Activated CD4-positive, alpha-beta T cell treated with anti-CD3 and anti-CD28 coated beads, Interleukin-2, amount 10 ng/mL, durations not matched to agents 24 days and 14 days (primary cell): ENCODE measurements around the gene RAB40AL. TPM values are rescaled to one million over a fixed set of nuclear protein-coding genes. Genes with fewer than 3 reads are reported as not detected.
"Not testable (repeated sequence)": the region's sequence is repeated elsewhere in the genome, so short reads cannot be mapped to it uniquely, and the experiment has no call there.

ENCODE experiments used
- DNase-seq: peaks from one replicate; pipeline ENCODE4 v3.0.0; 2022
- H3K27ac Mint-ChIP-seq: one replicate; pipeline ENCODE4 v1.8.0; 2022; ENCODE audit warnings: mild to moderate bottlenecking, mixed read lengths
- H3K27me3 Mint-ChIP-seq: one replicate; pipeline ENCODE4 v1.8.0; 2022; ENCODE audit warnings: mixed read lengths
- H3K36me3 Mint-ChIP-seq: one replicate; pipeline ENCODE4 v1.8.0; 2022; ENCODE audit warnings: low read depth, mild to moderate bottlenecking, mixed read lengths
- H3K4me1 Mint-ChIP-seq: one replicate; pipeline ENCODE4 v1.8.0; 2021; ENCODE audit warnings: mixed read lengths
- H3K4me3 Mint-ChIP-seq: one replicate; pipeline ENCODE4 v1.8.0; 2022; ENCODE audit warnings: mild to moderate bottlenecking, moderate library complexity, mixed read lengths
- H3K9me3 Mint-ChIP-seq: one replicate; pipeline ENCODE4 v1.8.0; 2021; ENCODE audit warnings: mixed read lengths
- intact Hi-C: fragments of 100-400 bp; cut with micrococcal nuclease; formaldehyde crosslinking; loops from one replicate; pipeline ENCODE4 v1.15.1; 2023
- total RNA-seq: library from RNA; stranded (reverse); gene quantifications from 2 replicates; pipeline ENCODE4 v1.2.3, GENCODE V29; 2022

The RAB40AL gene, protein sequence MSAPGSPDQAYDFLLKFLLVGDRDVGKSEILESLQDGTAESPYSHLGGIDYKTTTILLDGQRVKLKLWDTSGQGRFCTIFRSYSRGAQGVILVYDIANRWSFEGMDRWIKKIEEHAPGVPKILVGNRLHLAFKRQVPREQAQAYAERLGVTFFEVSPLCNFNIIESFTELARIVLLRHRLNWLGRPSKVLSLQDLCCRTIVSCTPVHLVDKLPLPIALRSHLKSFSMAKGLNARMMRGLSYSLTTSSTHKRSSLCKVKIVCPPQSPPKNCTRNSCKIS
- 0.26 and 0.68 TPM in 2 replicates for total RNA-seq

DNA sequence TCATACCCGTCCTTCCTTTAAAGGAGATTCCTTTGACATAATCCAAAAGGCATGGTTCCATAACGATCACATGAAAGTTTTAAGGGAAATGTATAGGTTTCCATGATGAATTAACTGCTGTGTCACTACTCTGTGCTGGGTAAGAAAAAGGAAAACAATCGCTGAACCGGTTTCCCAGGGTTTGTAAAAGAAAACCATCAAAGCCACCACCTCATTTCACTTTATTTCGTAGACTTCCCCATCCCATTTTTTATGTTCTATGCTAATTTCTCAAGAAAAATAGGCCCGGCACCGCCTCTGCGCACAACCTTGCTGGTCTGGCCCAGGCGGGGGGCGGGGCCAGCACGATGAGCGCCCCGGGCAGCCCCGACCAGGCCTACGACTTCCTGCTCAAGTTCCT, at the start of gene RAB40AL:
Gene RAB40AL (plus strand): TSS at position 301 of the 400 bp plus-strand sequence. CDS start 47 bp downstream, at position 348.
- H3K4me3 Mint-ChIP-seq, H3K27me3 Mint-ChIP-seq, H3K36me3 Mint-ChIP-seq, intact Hi-C loops, H3K27ac Mint-ChIP-seq, H3K9me3 Mint-ChIP-seq, H3K4me1 Mint-ChIP-seq, DNase-seq: not testable (repeated sequence)

DNA sequence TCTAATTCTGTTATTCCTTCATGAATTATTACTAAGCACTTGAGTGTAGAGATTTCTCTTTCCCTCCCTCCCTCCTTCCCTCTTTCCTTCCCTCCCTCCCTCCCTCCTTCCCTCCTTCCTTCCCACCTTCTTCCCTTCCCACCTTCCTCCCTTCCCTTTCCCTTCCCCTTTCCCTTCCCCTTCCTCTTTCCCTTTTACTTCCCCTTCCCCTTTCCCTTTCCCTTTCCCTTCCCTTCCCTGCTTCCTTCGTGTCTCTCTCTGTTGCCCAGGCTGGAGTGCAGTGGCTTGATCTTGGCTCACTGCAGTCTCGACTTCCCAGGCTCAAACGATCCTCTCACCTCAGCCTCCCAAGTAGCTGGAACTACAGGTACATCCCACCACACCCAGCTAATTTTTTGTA, 49.4 kb upstream of the RAB40AL start:
- Mint-ChIP-seq H3K36me3 (no peaks in the 10 kb centered on the region), H3K9me3 (no peaks in the 10 kb centered on the region), H3K4me3 (no peak overlapping the region), H3K27ac (no peak overlapping the region), H3K4me1 (no peaks in the 10 kb centered on the region), H3K27me3 (no peaks in the 10 kb centered on the region)
- no peak for DNase-seq
- intact Hi-C loops, result no loop called here

DNA sequence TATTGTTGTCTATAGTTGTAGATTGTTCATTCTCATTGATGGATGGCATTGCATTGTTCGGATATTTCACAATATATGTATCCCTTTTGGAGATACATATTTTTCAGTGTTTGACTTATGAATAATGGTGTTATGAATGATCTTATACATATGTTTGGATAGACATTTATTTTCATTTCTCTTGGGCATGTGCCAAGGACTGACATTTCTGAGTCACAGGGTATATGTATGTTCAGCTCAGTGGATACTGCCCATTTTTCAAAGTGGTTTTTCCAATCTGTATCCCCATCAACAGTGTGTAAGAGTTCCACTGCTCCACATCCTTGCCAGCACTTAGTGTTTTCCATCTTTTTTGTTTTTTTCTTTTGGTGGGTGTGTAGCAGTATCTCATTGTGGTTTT, 45.0 kb upstream of the RAB40AL start:
- H3K9me3 Mint-ChIP-seq, result no peaks in the 10 kb centered on the region
- no peak overlapping the region for H3K4me3 Mint-ChIP-seq
- H3K4me1 Mint-ChIP-seq, result no peaks in the 10 kb centered on the region
- no peaks in the 10 kb centered on the region for H3K36me3 Mint-ChIP-seq
- intact Hi-C loops, result no loop called here
- no peak overlapping the region for H3K27ac Mint-ChIP-seq
- no peaks in the 10 kb centered on the region for H3K27me3 Mint-ChIP-seq
- DNase-seq, result no peak

DNA sequence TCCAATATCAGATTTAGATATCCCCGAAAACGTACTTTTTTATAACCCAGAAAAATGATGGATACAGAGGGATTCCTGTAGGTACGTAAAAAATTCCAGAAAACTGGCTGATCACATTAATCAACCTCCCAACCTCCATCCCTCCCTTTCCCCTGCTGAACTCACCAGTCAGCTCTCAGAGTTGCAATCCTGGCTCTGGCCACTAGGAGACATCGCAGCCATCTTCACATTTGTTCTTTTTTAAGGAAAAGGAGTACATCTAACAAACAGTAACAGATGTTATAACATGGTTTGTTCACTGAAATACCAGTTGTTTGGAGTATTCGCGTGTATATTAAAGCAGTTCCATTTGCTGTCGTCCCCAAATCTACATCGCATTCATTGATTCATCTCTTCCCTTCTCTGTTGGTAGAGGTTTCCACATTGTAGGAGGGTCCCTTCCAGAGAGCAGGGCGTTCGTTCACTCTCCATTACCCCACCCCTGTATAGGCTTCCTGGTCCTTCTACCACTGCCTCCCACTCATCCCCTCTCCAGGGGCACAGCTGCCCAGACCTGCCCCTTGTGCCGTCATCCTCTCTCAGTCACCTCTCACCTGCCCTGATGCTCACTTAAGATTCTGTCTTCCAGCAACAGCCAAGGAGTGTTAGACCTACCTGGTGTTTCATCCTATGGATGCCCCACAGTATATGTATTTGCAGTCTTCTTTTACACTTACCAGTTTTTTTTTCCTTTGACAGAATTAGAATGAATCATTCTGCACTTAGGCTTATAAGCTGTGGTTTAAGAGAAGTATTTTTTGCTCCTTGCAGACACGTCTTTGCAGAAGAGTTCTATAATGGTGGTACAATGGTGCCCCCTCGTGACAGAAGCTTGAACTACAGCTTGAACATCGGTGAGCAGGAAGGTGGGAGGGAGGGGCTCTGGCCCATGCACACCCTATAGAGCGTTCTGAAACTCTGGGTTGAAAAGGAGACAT, 36.8 kb upstream of the RAB40AL start:
- Mint-ChIP-seq H3K36me3 (peaks cover 2% of the 10 kb centered on the region), H3K27ac (no peak overlapping the region), H3K9me3 (no peaks in the 10 kb centered on the region), H3K27me3 (no peaks in the 10 kb centered on the region), H3K4me3 (peak overlapping the region; percentile 15), H3K4me1 (peaks cover 3% of the 10 kb centered on the region)
- peak; percentile 89 for DNase-seq
- intact Hi-C loops, result loop anchor here (5.0 kb wide), 1 partner anchor 38 kb away; no protein-coding TSS in a partner anchor

DNA sequence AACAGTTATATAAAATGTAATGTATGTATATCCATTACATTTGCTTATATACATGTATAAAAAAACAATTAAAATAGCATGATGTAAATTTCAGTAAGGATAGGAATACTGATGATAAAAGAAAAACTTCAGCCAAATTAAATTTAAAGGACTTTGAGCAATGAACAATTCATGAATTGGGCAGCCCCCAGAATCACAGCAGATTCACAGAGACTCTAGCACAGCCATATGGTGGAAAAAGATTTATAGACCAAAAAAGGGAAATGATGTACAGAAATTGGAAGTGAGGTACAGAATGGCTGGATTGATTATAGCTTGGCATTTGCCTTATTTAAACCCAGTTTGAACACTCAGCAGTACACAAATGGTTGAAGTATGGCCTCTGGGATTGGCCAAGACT, 34.7 kb upstream of the RAB40AL start:
- H3K4me1 Mint-ChIP-seq, result peaks cover 3% of the 10 kb centered on the region
- no peak overlapping the region for H3K4me3 Mint-ChIP-seq
- H3K27ac Mint-ChIP-seq, result no peak overlapping the region
- H3K27me3 Mint-ChIP-seq, result no peaks in the 10 kb centered on the region
- intact Hi-C loops, result loop anchor here (5.0 kb wide), 1 partner anchor 40 kb away; no protein-coding TSS in a partner anchor
- DNase-seq, result no peak
- peaks cover 2% of the 10 kb centered on the region for H3K36me3 Mint-ChIP-seq
- no peaks in the 10 kb centered on the region for H3K9me3 Mint-ChIP-seq

DNA sequence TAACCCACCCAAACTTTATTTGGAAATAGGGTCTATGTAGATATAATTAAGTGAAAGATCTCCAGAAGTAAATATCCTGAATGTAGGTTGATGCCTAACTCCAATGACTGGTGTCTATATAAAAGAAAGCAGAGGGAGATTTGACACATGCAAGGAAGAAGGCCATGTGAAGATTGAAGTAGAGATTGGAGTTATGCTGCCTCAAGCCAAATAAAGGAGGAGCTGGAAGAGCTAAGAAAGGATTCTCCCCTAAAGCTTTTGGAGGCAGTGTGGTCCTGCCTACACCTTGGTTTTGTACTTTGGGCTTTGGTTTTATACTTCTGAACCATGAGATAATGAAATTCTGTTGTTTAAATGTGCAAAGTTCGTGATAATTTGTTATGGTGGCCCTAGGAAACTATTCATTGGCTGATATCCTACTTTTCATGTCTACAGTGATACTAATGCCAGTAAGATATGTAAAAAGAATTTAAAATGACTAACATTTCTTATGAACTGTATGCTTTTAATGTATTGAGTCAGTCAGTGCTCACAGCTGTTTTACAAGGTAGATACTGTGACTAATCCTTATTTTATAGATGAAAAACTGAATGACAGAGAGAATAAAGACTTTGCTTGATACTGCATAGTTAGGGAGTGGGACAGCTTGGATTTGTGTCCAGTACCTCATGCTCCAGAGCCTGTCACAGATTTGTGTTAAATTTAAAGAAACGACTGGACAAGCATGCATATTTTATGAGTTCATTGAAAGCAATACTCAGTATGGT, 5.9 kb upstream of the RAB40AL start:
- no peaks in the 10 kb centered on the region for H3K36me3 Mint-ChIP-seq
- no peak for DNase-seq
- intact Hi-C loops, result no loop called here
- no peaks in the 10 kb centered on the region for H3K4me1 Mint-ChIP-seq
- H3K27ac Mint-ChIP-seq, result no peak overlapping the region
- H3K4me3 Mint-ChIP-seq, result no peak overlapping the region
- H3K9me3 Mint-ChIP-seq, result no peaks in the 10 kb centered on the region
- H3K27me3 Mint-ChIP-seq, result no peaks in the 10 kb centered on the region

DNA sequence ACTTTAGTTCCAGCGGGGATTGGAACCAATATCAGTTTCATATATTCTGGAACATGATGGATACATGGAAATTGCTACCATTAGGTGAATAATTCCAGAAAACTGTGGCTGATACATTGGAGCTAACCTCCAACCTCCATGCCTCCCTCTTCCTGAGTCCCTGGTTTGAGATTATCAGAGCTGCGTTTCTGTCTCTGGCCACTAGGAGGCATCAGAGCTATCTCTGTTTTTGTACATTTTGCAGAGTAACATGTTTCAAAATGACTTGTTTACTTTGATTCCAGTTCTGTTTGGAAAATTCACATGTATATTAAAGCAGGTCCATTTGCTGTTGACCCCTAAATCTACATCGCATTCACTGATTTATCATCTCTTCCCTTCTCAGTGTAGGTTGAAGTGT, 2.4 kb upstream of the RAB40AL start:
- Mint-ChIP-seq H3K27ac (no peak overlapping the region), H3K36me3 (no peaks in the 10 kb centered on the region), H3K4me1 (no peaks in the 10 kb centered on the region), H3K4me3 (no peak overlapping the region), H3K9me3 (no peaks in the 10 kb centered on the region), H3K27me3 (no peaks in the 10 kb centered on the region)
- DNase-seq, result peak; percentile 69
- intact Hi-C loops, result loop anchor here (1.0 kb wide), 1 partner anchor 17 kb away; no protein-coding TSS in a partner anchor

DNA sequence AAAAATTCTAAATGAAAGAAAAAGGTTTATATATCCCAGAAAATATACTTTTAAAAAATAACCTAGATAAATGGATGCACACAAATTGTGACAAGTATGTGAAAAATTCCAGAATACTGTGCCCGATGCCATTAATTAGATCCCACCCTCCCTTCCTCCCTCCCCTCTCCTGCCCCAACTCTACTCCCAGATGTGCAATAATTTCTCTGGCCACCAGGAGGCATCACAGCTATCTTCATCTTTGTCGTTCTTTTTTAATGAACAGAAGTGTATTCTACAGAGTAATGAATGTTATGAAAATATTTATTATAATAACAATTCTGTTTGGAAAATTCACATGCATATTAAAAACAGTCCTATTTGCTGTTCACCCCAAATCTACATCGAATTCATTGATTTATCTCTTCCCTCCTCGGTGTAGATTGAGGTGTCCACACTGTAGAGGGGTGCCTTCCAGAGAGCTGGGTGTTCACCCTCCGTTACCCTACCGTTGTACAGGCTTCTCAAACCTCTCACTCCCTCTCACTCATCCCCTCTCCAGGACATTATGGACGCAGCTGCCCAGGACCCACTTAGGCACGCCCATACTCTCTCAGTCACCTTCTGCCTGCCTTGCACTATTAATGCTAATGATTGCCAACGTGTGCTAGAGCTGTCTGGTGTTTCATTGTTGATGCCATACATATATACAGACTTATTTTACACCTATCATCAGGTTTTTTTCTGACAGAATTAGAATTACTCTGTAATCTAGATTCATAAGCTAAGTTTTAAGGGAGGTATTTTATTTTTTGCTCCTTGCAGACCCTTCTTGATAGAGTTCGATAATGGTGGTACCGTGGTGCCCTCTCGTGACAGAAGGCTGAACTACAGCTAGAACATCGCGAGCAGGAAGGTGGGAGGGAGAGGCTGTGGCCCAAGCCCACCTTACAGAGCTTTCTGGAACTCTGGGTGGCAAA, 14.1 kb downstream of the RAB40AL start:
- no peak overlapping the region for H3K27ac Mint-ChIP-seq
- no peaks in the 10 kb centered on the region for H3K9me3 Mint-ChIP-seq
- DNase-seq, result peak; percentile 82
- H3K36me3 Mint-ChIP-seq, result no peaks in the 10 kb centered on the region
- H3K4me3 Mint-ChIP-seq, result peak overlapping the region; percentile 3
- H3K27me3 Mint-ChIP-seq, result no peaks in the 10 kb centered on the region
- H3K4me1 Mint-ChIP-seq, result no peaks in the 10 kb centered on the region
- intact Hi-C loops, result loop anchor here (1.0 to 5.0 kb wide), 4 partner anchors 17 to 514 kb away; no protein-coding TSS in a partner anchor

DNA sequence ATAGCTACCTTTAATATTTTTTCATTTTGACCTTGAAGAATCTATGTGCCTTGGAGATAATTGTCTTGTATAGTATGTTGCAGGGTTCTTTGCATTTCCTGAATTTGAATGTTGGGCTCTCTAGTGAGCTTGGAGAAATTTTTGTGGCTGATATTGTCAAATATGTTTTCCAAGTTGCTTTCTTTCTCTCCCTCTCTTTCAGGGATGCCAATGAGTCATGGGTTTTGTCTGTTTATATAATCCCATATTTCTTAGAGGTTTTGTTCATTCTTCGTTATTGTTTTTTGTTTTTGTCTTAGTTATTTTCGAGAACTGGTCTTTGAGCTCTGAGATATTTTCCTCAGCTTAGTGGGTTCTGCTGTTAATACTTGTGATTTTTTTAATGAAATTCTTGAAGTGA, 20.7 kb downstream of the RAB40AL start:
- Mint-ChIP-seq H3K9me3 (no peaks in the 10 kb centered on the region), H3K27ac (no peak overlapping the region), H3K4me3 (no peak overlapping the region), H3K36me3 (no peaks in the 10 kb centered on the region), H3K27me3 (no peaks in the 10 kb centered on the region), H3K4me1 (no peaks in the 10 kb centered on the region)
- intact Hi-C loops, result no loop called here
- DNase-seq, result no peak

DNA sequence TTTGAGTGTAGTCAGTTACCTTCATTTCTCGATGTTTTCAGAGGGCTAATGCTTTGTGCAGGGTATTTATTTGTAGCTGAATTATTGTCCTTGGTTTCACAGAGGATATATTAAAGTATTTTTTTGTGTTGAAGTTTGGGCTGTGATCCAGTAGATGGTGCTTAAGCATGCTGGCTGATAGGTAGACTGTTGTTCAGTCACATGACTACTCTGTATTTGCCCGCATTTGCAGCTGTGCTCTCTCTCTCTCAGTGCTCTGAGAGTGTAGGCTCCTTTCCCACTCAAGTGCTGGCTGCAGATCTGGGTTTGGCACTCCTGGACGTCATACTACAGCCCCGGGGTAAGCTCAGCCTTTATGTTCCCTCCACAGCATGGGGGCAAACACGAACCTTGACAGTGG, 21.7 kb downstream of the RAB40AL start:
- H3K36me3 Mint-ChIP-seq, result no peaks in the 10 kb centered on the region
- intact Hi-C loops, result no loop called here
- no peaks in the 10 kb centered on the region for H3K4me1 Mint-ChIP-seq
- H3K9me3 Mint-ChIP-seq, result no peaks in the 10 kb centered on the region
- no peak overlapping the region for H3K27ac Mint-ChIP-seq
- no peak overlapping the region for H3K4me3 Mint-ChIP-seq
- DNase-seq, result no peak
- no peaks in the 10 kb centered on the region for H3K27me3 Mint-ChIP-seq

DNA sequence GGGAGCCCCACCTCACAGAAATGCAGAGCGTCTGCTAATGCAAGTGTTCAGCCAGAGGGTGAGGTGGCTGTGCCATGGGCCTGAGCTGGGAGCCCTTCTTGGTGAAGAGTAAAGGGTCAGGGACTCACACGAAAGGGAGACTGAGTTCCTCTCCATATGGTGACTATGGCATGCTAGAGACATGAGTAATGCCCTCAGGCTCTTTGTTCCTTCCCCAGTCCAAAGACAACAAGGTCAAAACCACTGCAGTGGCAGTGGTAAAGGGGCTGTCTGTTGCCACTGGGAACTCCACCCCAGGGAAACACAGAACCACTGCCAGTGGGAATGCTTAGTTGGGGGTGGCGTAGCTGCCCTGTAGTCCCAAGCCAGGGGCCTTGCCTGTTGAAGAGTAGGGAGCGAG, 22.4 kb downstream of the RAB40AL start:
- Mint-ChIP-seq H3K36me3 (no peaks in the 10 kb centered on the region), H3K4me3 (no peak overlapping the region), H3K27me3 (no peaks in the 10 kb centered on the region), H3K4me1 (no peaks in the 10 kb centered on the region), H3K27ac (no peak overlapping the region), H3K9me3 (no peaks in the 10 kb centered on the region)
- no peak for DNase-seq
- intact Hi-C loops, result no loop called here

DNA sequence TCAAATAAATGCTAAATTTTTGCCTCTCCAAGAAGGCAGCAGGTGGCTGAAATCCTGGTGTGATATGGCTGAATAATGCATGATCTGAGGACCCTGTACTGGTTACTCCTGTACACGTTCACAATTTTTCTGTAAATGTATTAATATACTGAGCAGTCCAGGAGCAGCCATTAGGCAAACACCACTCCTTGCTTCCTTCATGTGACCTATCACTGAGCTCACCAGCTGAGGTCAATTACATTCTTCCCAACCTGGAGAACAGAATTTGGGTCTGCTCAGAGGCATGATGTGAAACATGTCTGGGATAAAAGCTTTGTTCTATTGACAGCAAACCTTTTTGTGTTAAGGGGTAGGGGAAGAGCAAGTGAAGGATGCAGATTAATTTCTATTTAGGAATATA, 26.9 kb downstream of the RAB40AL start:
- Mint-ChIP-seq H3K9me3 (no peaks in the 10 kb centered on the region), H3K4me3 (no peak overlapping the region), H3K4me1 (no peaks in the 10 kb centered on the region), H3K27ac (no peak overlapping the region), H3K27me3 (no peaks in the 10 kb centered on the region), H3K36me3 (no peaks in the 10 kb centered on the region)
- intact Hi-C loops, result no loop called here
- no peak for DNase-seq

DNA sequence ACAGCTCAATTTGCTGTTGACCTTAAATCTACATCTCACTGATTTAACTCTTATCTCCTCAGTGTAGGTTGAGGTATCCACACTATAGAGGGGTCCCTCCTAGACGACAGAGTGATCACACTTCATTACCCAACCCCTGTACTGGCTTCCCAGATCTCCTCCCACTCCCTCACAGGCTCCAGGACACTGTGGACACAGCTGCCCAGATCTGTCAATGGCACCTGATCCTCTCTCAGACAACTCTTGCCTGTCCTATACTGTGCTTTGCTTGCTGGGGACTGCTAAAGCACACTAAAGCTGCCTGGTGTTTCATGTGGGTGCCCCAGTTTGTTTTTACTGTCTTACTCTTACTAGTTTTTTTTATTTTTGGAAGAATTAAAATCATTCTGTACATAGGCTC, 27.9 kb downstream of the RAB40AL start:
- intact Hi-C loops, result no loop called here
- no peak for DNase-seq
- no peaks in the 10 kb centered on the region for H3K27me3 Mint-ChIP-seq
- no peak overlapping the region for H3K4me3 Mint-ChIP-seq
- no peaks in the 10 kb centered on the region for H3K36me3 Mint-ChIP-seq
- no peaks in the 10 kb centered on the region for H3K9me3 Mint-ChIP-seq
- no peaks in the 10 kb centered on the region for H3K4me1 Mint-ChIP-seq
- no peak overlapping the region for H3K27ac Mint-ChIP-seq
